Spleen (tissue), 11 donors: ENCODE results near the gene UTP11. TPM values are rescaled to one million over a fixed set of nuclear protein-coding genes. Genes with fewer than 3 reads are reported as not detected.
A peak's percentile ranks its signal among the peaks of the same experiment; 100 is the strongest.

Experiments
- DNase-seq: peaks from one replicate; pipeline ENCODE4 v3.0.0-alpha.2; 2020
- H3K27ac ChIP-seq, 8 donors: fragments of 200-600 bp; sonication (generic) in 7 of 8; 1 replicate in 4 of 8; 2 replicates in 4 of 8; pipeline versions ENCODE4 v1.5.0 to v1.8.0; 2016 to 2021; ENCODE audit warnings: inconsistent platforms in 4 of 8, mild to moderate bottlenecking in 4 of 8, moderate library complexity in 1 of 8
- H3K27me3 ChIP-seq, 7 donors: fragments of 200-600 bp; sonication (generic) in 6 of 7; replicated peaks in 1 of 7; 1 replicate in 4 of 7; 2 replicates in 3 of 7; pipeline versions ENCODE4 v1.5.0 to v1.8.0; 2016 to 2021; ENCODE audit warnings: inconsistent platforms in 3 of 7, mild to moderate bottlenecking in 1 of 7
- H3K36me3 ChIP-seq, 6 donors: fragments of 200-600 bp; sonication (generic) in 5 of 6; 1 replicate in 4 of 6; 2 replicates in 2 of 6; pipeline versions ENCODE4 v1.5.0 to v1.8.0; 2016 to 2021; ENCODE audit warnings: inconsistent platforms in 2 of 6
- H3K4me1 ChIP-seq, 6 donors: fragments of 200-600 bp; sonication (generic) in 5 of 6; 1 replicate in 3 of 6; 2 replicates in 3 of 6; pipeline versions ENCODE4 v1.5.0 to v1.8.0; 2016 to 2021; ENCODE audit warnings: inconsistent platforms in 3 of 6
- H3K4me3 ChIP-seq, 8 donors: fragments of 200-600 bp; sonication (generic) in 7 of 8; 1 replicate in 4 of 8; 2 replicates in 4 of 8; pipeline versions ENCODE4 v1.5.0 to v1.8.0; 2016 to 2021; ENCODE audit warnings: inconsistent platforms in 4 of 8, mild to moderate bottlenecking in 4 of 8, moderate library complexity in 2 of 8
- H3K9me3 ChIP-seq, 8 donors: fragments of 200-600 bp; sonication (generic) in 7 of 8; 1 replicate in 4 of 8; 2 replicates in 4 of 8; pipeline versions ENCODE4 v1.5.0 to v1.8.0; 2016 to 2021; ENCODE audit warnings: inconsistent platforms in 4 of 8
- CTCF ChIP-seq, 11 experiments: fragments of 200-600 bp in 7 of 11; fragments of 450-650 bp in 4 of 11; sonication (generic) in 4 of 11; IDR thresholded peaks in 8 of 11; conservative IDR thresholded peaks in 3 of 11; 1 replicate in 7 of 11; 2 replicates in 4 of 11; pipeline versions ENCODE4 v1.4.0 to v1.8.0; 2016 to 2021; ENCODE audit warnings: antibody characterized with exemption in 11 of 11, inconsistent platforms in 4 of 11, mild to moderate bottlenecking in 1 of 11
- POLR2A ChIP-seq, 3 donors: fragments of 450-650 bp; IDR thresholded peaks; one replicate each; pipeline ENCODE4 v1.5.1; 2017; ENCODE audit warnings: antibody characterized with exemption in 3 of 3, mild to moderate bottlenecking in 1 of 3
- POLR2AphosphoS5 ChIP-seq, 3 donors: sonication (generic); formaldehyde crosslinking; IDR thresholded peaks; one replicate each; pipeline ENCODE4 v1.5.1; 2017; ENCODE audit warnings: antibody characterized with exemption in 3 of 3
- WGBS, 5 donors: extraction: QIAGEN DNeasy Blood & Tissue Kit in 3 of 5; methylation state at CpG; one replicate each; pipeline versions ENCODE4 v1.1.5 to v1.1.7; 2013 to 2018; 5-methylcytosine and 5-hydroxymethylcytosine counted together
- intact Hi-C: fragments of 100-400 bp; cut with DNase I; formaldehyde crosslinking; loops from one replicate; pipeline ENCODE4 v1.15.0; 2023; ENCODE audit warnings: low total_unique reads
- polyA plus RNA-seq, 3 donors: library from polyadenylated mRNA; stranded (reverse); fragments of 200-250 nt; gene quantifications; one replicate each; pipeline ENCODE4 v1.2.1, GENCODE V29; 2013
- total RNA-seq, 7 donors: library from RNA; depleted of rRNA in 3 of 7; stranded (reverse); fragments of >200 nt in 3 of 7; fragmentation: NEBNext Ultra II Directional in 4 of 7; extraction: Animal tissue kit (Norgen Biotek cat#: 25700) in 4 of 7; gene quantifications; one replicate each; pipeline versions ENCODE4 v1.1.0 to v1.2.1, GENCODE V29; 2016 to 2021
- donor health status: healthy with polysubstance abuse.
- donor health status: DM: no; HTN: no; CAD: no; lungs with moderate emphysema.
- donor health status: DM: no; HTN: no; CAD: no.
- donor health status: Bipolar disorder and iron deficiency.
- donor health status: healthy.
- donor health status: DM: no; HTN: no; CAD: no.
- donor health status: DM: yes; HTN: yes; CAD: no.

UTP11 gene
- total and polyA plus RNA-seq, 10 donors, result 12.5 to 51.4 (median 20.8) TPM

GRCh38 chr1:38041936-38042834 is 29.7 kb downstream of the UTP11 start:
- WGBS, 5 donors, result 84 to 90% (median 87%) methylated on average over 21 of the region's 21 CpGs
- no peaks in the 10 kb centered on the region for H3K9me3 ChIP-seq
- no peak overlapping the region for H3K27ac ChIP-seq
- H3K4me1 ChIP-seq, result peaks cover 13 to 34% (median 24%) of the 10 kb centered on the region in 6 donors
- H3K36me3 ChIP-seq, result no peaks in the 10 kb centered on the region
- intact Hi-C loops, result no loop called here
- H3K4me3 ChIP-seq, result no peak overlapping the region
- H3K27me3 ChIP-seq, result peaks cover 13 to 98% (median 66%) of the 10 kb centered on the region in 7 donors
- DNase-seq, result no peak
- TF ChIP-seq POLR2AphosphoS5 (IDR thresholded peaks at IDR 0.05) (no peak), POLR2A (IDR thresholded peaks at IDR 0.05) (no peak), CTCF (IDR thresholded peaks at IDR 0.05 in 8 of 11, conservative IDR thresholded peaks at IDR 0.05 in 3 of 11) (no peak)

GRCh38 chr1:38043036-38043747 is 30.7 kb downstream of the UTP11 start:
- Histone ChIP-seq H3K4me3 (no peak overlapping the region), H3K27ac (no peak overlapping the region), H3K36me3 (no peaks in the 10 kb centered on the region), H3K9me3 (no peaks in the 10 kb centered on the region), H3K27me3 (peaks cover 13 to 99% (median 74%) of the 10 kb centered on the region in 7 donors), H3K4me1 (peaks cover 16 to 42% (median 30%) of the 10 kb centered on the region in 6 donors)
- no peak for TF ChIP-seq CTCF (IDR thresholded peaks at IDR 0.05 in 8 of 11, conservative IDR thresholded peaks at IDR 0.05 in 3 of 11)
- no peak for TF ChIP-seq POLR2A (IDR thresholded peaks at IDR 0.05)
- no peak for TF ChIP-seq POLR2AphosphoS5 (IDR thresholded peaks at IDR 0.05)
- DNase-seq, result no peak
- intact Hi-C loops, result no loop called here
- 85 to 89% (median 89%) methylated on average over 11 to 12 of the region's 12 CpGs for WGBS, 5 donors

GRCh38 chr1:38044221-38045215 is 32.0 kb downstream of the UTP11 start:
- Histone ChIP-seq H3K36me3 (no peaks in the 10 kb centered on the region), H3K27me3 (peaks cover 11 to 97% (median 77%) of the 10 kb centered on the region in 7 donors)
- intact Hi-C loops, result no loop called here

More at GRCh38 chr1:38044221-38045215, 32.0 kb downstream of the UTP11 start:
- DNase-seq, result no peak
- peaks cover 16 to 42% (median 30%) of the 10 kb centered on the region in 6 donors for H3K4me1 ChIP-seq
- WGBS, 5 donors, result 5 to 7% (median 5%) methylated on average over 45 to 70 of the region's 70 CpGs
- no peaks in the 10 kb centered on the region for H3K9me3 ChIP-seq
- H3K4me3 ChIP-seq, result peak overlapping the region in 6 of 8 donors; percentile 15 to 81 (median 24)
- no peak overlapping the region for H3K27ac ChIP-seq
- TF ChIP-seq POLR2AphosphoS5 (IDR thresholded peaks at IDR 0.05) (peak in 1 of 3 donors; percentile 62), POLR2A (IDR thresholded peaks at IDR 0.05) (no peak)
